ENCODE measurements around the gene BNIP5. TPM values are rescaled to one million over a fixed set of nuclear protein-coding genes. Genes with fewer than 3 reads are reported as not detected.
A peak's percentile ranks its signal among the peaks of the same experiment; 100 is the strongest.

Gene BNIP5
- total and polyA plus RNA-seq, 2 of the 13 experiments (the other 11 are each of a cell fraction or from before 2014, with no cell fraction given), result not detected

GRCh38 chr6:36334832-36335459 lies 1.7 kb downstream of the BNIP5 start (continued):
- TF ChIP-seq SRF (IDR thresholded peaks at IDR 0.05; ENCODE audit: low read depth, low read length), result no peak
- no peak for TF ChIP-seq CBX1 (IDR thresholded peaks at IDR 0.05; ENCODE audit: low read depth)
- peak; percentile 49; the same call in 1 of the 2 replicates for TF ChIP-seq IKZF5 (CRISPR knock-in tag; IDR thresholded peaks at IDR 0.05)
- no peak for TF ChIP-seq ZNF326 (CRISPR knock-in tag; IDR thresholded peaks at IDR 0.05; ENCODE audit: borderline replicate concordance)
- TF ChIP-seq FOXP1 (IDR thresholded peaks at IDR 0.05), result no peak
- peak; percentile 23 for TF ChIP-seq FOXP1 (CRISPR knock-in tag; IDR thresholded peaks at IDR 0.05)
- no peak for TF ChIP-seq AGO1 (IDR thresholded peaks at IDR 0.05; ENCODE audit: low read depth, low read length, poor library complexity, severe bottlenecking)
- no peak for TF ChIP-seq MLX (CRISPR knock-in tag; IDR thresholded peaks at IDR 0.05)
- TF ChIP-seq ZNF598 (CRISPR knock-in tag; IDR thresholded peaks at IDR 0.05; ENCODE audit: borderline replicate concordance), result no peak
- TF ChIP-seq ZNF510 (CRISPR knock-in tag; IDR thresholded peaks at IDR 0.05; ENCODE audit: low read depth), result no peak
- no peak for TF ChIP-seq NR0B2 (CRISPR knock-in tag; IDR thresholded peaks at IDR 0.05)
- no peak for TF ChIP-seq THAP9 (CRISPR knock-in tag; IDR thresholded peaks at IDR 0.05; ENCODE audit: borderline replicate concordance)
- no peak for TF ChIP-seq RAD51 (IDR thresholded peaks at IDR 0.05; ENCODE audit: borderline replicate concordance)
- TF ChIP-seq RARG (CRISPR knock-in tag; IDR thresholded peaks at IDR 0.05; ENCODE audit: low read depth), result no peak
- TF ChIP-seq ZNF576 (CRISPR knock-in tag; IDR thresholded peaks at IDR 0.05), result no peak
- TF ChIP-seq NFKBIZ (CRISPR knock-in tag; IDR thresholded peaks at IDR 0.05), result no peak
- no peak; the same call in 1 of the 2 replicates for TF ChIP-seq ZNF501 (CRISPR knock-in tag; IDR thresholded peaks at IDR 0.05)
- TF ChIP-seq ATF2 (CRISPR knock-in tag; IDR thresholded peaks at IDR 0.05), result peak; percentile 84; the same call in 1 of the 2 replicates
- TF ChIP-seq ATF7 (IDR thresholded peaks at IDR 0.05), result peak; percentile 71
- TF ChIP-seq ATF7 (CRISPR knock-in tag; IDR thresholded peaks at IDR 0.05), result peak; percentile 64; the same call in 1 of the 2 replicates
- no peak for TF ChIP-seq ZNF205 (CRISPR knock-in tag; IDR thresholded peaks at IDR 0.05)

All from HepG2 (cell line).